GM21515 (cell line): ENCODE measurements around the gene EFCC1.

ENCODE experiments used
- ATAC-seq: cut with Tn5 transposase; IDR thresholded peaks from one replicate; pipeline ENCODE4 v1.9.1; 2021; ENCODE audit not compliant: unreplicated experiment

Gene EFCC1

GRCh38 chr3:129030611-129031010 is 29.5 kb downstream of the EFCC1 start:
- ATAC-seq, result no peak

- ATAC-seq, result no peak
Observed at GRCh38 chr3:129031476-129032215, 30.5 kb downstream of the EFCC1 start.

GRCh38 chr3:129032716-129033115 is 31.6 kb downstream of the EFCC1 start:
- no peak for ATAC-seq

- no peak for ATAC-seq
Observed at GRCh38 chr3:129033151-129033550, 32.0 kb downstream of the EFCC1 start.

GRCh38 chr3:129033633-129034321 is 32.7 kb downstream of the EFCC1 start:
- no peak for ATAC-seq

GRCh38 chr3:129034642-129035041 is 33.5 kb downstream of the EFCC1 start:
- no peak for ATAC-seq

GRCh38 chr3:129035360-129036221 is 34.5 kb downstream of the EFCC1 start:
- ATAC-seq, result no peak

GRCh38 chr3:129036222-129037092 is 35.4 kb downstream of the EFCC1 start:
- ATAC-seq, result no peak

GRCh38 chr3:129037093-129037419 is 36.0 kb downstream of the EFCC1 start:
- ATAC-seq, result no peak

- ATAC-seq, result no peak
Observed at GRCh38 chr3:129038121-129038855, 37.2 kb downstream of the EFCC1 start.

- ATAC-seq, result no peak
Observed at GRCh38 chr3:129039271-129040038, 38.4 kb downstream of the EFCC1 start.

- ATAC-seq, result no peak
Observed at GRCh38 chr3:129040039-129040336, 38.9 kb downstream of the EFCC1 start.

- ATAC-seq, result no peak
Observed at GRCh38 chr3:129040579-129041300, 39.6 kb downstream of the EFCC1 start.

- ATAC-seq, result no peak
Observed at GRCh38 chr3:129045675-129046036, 44.6 kb downstream of the EFCC1 start.

- no peak for ATAC-seq
Observed at GRCh38 chr3:129046037-129046731, 45.1 kb downstream of the EFCC1 start.

- no peak for ATAC-seq
Observed at GRCh38 chr3:129046732-129047552, 45.8 kb downstream of the EFCC1 start.

- ATAC-seq, result no peak
Observed at GRCh38 chr3:129047553-129047839, 46.4 kb downstream of the EFCC1 start.
